GM18519 (cell line): ENCODE data around the gene TTC31.

Source experiments
- ATAC-seq: cut with Tn5 transposase; IDR thresholded peaks from one replicate; pipeline ENCODE4 v1.9.1; 2021; ENCODE audit warnings: mild to moderate bottlenecking, moderate library complexity; ENCODE audit not compliant: unreplicated experiment, low FRiP score

Gene TTC31

DNA sequence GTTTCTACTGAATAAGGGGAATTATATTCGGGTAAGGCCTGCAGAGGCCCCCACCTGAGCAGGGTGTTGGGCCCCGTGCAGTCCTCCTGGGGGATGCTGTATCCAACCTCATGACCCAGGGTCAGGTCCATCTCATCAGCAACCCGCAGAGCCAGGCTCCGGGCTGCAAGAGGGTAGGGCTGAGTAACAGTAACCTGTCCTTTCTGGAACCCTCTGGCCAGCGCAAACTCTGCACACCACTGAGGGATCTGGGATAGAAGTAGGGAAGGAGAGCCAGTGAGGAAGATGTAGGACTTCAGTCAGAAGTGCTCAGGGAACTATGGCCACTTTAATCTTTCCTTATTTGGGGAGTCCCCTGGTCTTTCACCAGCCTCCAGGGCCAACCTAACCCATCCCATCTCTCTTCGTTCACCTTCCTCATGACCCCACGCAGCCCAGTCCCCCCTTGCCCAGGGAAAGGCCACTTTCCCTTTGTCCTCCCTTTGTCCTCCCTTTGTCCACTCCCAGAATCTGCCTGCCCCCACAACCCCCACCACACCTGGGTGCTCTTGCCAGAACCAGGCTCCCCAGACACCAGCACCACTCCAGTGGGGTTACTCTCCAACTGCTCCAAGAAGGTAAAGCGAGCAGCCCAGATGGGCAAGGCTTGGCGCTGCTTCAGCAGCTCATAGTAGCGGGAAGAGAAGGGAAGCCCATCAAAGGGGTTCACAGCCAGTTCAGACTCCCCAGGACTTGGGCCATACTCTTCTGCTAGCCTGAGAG lies 42.3 kb downstream of the TTC31 start:
- ATAC-seq: no peak

DNA sequence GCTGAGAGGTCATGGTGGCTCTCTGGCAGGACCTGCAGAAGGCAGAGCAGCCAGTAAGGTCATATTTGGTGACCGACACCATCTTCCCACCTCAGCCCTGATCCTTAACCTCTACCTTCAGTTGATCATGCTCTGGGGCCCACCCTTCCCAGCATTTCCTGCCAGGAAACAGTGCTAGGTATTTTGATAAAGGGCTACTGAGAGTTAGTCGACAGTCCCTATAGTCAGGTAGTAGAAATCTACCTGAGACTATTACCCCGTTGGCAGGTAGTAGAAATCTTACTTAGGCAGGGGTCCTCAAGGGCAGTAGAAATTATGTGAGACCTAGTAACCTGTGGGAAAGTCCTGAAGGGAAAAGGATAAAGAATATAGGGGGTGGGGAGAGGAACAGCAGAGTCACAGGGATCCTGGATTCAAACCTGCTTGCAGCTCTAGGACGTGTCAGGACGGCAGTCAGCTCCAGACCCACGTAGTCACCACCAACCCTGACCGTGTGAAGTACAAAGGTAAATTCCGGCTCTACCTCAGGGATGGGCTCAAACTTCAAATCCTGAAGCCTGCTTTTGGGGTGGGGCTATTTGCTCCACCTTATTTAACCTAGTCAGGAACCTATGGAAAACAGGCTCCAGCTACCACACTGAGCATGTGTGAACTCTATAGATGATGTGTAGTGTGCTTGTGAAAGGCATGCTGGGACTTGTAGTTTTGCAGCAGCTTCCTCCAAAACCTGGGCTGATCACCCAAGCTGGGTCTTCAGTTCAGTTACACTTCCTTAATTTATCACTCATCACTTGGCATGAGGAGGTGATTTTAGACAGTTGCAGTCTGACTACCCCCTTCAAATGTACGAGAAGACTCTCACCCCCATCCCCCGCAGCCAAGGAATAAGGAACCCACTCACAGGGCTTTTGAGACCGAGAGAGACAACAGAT lies 43.1 kb downstream of the TTC31 start, which contains the start of gene DQX1:
Gene DQX1 (minus strand): TSS at position 515 of the 932 bp plus-strand sequence. CDS start 502 bp downstream, at position 13.
- peak; percentile 32 for ATAC-seq

DNA sequence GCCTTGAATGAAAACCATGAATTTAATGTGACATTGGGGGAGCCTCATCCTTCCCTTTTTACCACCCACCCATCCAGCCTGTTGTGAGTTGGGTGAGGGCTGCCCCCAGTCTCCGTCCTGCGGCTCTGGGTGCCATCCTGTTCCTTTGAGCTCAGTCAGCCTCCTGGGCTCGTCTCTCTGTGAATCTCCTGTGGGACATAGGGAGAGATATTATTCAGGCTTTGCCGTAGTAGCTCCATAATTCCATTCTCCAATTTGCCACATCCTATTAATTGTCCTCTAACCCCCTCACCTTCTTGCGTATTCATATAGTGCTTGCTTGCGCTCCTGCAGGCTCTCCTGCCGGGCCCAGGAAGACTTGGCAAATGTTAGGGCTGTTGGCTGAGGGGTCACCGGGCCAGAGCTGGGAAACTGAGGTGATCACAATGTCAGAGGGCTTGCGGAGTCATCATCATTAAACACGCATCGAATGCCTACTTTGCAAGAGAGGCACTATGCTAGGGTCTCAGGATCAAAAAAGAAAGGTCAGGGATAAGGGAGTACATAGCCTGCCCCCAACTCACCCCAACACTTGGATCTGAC lies 43.9 kb downstream of the TTC31 start:
- no peak for ATAC-seq

DNA sequence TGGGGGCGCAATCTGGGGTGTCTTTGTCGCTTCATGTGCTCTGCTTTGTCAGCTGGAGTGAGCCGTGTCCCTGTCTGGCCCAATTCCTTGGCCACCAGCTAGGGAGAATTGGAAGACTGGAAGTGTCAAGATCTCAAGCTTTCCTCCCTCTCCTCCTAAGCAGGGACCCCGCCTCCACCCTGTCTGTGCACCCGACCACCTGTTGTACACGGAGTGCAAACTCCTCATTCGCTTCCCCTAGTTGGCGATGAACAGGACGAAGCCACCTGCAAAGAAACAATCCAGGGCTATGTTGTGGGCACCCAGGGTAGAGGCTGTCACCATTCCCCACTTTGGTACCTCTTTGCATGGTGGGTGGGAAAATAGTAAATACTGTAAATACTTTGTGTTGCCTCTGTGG lies 44.9 kb downstream of the TTC31 start:
- no peak for ATAC-seq

DNA sequence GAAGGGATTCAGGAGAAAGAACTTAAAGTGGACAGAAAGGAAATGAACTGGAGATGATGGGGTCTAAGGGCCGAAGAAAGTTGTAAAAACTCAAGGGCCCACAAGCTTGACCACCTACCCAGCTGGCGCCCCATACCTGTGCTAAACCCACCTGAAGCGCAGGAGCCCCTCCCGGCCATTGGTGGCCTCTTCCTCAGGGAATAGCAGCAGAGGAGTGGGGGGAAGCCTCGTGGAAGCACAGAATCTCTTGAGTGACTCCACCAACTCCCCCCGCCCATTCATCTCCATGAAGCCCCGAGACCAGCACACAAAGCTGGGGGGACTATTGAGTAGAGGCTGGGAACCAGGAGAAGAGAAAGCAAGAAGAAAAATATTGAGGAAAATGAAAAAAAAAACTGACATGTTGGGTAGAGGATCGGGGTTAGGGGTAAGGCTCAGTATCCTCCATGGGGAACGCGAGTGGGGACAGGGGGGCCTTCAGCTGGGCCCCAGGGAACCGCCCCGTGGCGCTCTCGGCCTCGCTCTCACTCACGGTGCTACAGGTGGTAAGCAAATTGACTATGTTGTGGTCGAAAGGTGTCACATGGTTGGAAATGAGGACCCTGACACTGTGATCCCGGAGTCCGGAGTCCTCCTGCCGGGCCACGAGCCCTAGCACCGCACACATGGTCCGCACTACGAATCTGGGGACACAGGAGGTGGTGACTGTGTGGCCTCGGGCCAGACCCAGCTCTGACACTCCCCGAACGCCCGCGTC lies 45.9 kb downstream of the TTC31 start:
- ATAC-seq: peak; percentile 5

DNA sequence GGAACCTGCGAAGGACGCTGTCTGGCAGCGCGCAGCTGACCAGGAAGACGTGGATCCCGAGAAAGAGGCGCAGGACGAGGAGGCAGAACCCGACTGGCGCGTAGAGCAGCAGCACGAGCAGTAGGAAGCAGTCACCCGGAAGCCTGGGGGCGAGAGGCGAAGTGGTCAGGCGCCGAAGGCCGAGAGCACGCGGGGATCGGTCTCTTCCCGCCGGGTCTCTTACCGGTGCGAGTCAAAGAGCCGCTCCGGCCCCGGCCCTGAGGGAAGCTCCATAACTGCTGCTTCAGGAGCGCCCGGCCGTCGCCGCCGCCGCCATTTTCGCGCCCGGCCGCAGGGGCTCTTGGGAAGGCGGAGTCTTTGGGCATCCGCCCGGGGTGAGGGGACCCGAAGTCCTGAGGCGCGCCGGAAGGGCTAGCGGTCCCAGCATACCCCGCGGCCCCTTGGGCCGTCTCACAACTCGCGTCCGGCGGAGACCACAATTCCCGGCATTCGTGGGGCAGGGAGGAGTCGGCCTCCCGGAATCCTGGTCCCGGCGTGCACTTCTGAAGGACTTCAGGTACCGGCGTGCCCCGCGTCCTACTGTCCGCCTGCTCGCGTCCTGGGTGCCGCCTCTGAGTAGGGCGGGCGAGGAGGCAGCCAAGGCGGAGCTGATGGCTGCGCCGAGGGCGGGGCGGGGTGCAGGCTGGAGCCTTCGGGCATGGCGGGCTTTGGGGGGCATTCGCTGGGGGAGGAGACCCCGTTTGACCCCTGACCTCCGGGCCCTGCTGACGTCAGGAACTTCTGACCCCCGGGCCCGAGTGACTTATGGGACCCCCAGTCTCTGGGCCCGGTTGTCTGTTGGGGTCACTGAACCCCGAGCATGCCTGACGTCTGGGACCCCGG lies 46.7 kb downstream of the TTC31 start, which contains the start of the genes AUP1 and HTRA2:
Gene AUP1 (minus strand): TSS at position 350 of the 882 bp plus-strand sequence. CDS start 77 bp downstream, at position 273.
Gene HTRA2 (plus strand): TSS at position 577 of the 882 bp plus-strand sequence. CDS start 74 bp downstream, at position 651.
- peak; percentile 66 for ATAC-seq

DNA sequence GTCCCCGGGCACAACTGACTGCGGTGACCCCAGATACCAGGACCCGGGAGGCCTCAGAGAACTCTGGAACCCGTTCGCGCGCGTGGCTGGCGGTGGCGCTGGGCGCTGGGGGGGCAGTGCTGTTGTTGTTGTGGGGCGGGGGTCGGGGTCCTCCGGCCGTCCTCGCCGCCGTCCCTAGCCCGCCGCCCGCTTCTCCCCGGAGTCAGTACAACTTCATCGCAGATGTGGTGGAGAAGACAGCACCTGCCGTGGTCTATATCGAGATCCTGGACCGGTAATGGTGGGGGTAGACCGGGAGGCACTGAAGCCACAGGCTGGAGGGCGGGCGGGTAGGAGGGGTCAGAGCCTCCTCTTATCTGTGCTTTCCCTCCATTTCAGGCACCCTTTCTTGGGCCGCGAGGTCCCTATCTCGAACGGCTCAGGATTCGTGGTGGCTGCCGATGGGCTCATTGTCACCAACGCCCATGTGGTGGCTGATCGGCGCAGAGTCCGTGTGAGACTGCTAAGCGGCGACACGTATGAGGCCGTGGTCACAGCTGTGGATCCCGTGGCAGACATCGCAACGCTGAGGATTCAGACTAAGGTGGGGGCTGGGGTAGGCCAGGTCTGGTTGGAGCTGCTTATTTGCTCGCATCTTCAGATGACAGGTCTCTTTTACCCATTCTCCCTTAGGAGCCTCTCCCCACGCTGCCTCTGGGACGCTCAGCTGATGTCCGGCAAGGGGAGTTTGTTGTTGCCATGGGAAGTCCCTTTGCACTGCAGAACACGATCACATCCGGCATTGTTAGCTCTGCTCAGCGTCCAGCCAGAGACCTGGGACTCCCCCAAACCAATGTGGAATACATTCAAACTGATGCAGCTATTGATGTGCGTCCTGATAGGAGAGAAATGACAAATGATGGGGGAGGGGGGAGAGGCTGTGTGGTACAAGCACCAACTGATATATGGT lies 47.6 kb downstream of the TTC31 start:
- ATAC-seq: no peak

DNA sequence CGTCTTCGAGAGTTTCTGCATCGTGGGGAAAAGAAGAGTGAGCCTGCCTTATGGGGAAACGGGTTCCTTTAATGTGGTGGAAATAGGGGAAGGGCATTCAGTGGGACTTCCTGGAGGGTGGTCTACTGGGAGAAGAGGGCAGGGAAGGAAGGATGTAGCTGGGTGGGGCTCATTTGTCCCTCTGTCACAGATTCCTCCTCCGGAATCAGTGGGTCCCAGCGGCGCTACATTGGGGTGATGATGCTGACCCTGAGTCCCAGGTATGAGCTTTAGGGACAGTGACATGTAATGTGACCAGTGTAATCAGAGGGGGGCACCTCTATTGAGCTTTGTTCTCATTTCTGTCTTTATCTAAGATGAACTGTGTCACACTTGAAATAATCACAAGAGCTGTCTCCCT lies 48.8 kb downstream of the TTC31 start:
- no peak for ATAC-seq

DNA sequence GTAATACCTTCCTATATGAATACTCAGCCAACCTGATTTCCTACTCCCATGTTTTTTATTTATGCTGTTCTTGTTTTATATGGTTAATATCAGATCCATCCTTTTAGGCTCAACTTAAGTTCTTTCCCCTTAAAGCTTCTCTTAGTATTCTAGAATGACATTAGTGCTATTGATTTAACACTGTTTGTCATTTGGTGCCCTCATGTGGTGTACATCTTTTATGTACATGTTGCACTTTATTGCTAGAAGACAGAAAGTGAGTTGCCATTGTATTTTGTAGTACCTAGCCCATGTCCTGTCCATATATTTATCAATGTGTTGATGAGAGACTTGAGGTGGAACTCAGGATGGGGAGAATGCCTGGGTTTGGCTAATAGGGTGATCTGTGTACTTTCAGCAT lies 49.3 kb downstream of the TTC31 start:
- no peak for ATAC-seq

DNA sequence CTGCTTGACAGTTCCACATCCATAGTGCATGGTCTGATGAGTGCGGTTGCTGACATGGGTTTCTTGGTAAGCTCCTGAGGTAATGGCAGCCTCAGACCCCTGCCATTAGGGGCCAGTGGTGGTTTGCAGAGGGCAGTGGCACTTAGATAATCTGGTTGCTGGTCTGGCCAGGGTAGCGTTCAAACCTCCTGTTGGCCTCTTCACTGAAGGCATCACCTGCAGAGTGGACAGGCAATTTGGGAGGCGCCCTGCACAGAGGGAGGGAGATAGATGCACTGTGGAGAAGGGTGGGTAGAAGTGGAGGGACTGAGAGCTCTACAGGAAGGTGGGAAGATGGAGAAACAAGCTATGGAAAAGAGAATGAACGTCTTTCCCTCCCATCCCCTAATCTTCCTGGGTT lies 50.6 kb downstream of the TTC31 start:
- ATAC-seq: no peak

DNA sequence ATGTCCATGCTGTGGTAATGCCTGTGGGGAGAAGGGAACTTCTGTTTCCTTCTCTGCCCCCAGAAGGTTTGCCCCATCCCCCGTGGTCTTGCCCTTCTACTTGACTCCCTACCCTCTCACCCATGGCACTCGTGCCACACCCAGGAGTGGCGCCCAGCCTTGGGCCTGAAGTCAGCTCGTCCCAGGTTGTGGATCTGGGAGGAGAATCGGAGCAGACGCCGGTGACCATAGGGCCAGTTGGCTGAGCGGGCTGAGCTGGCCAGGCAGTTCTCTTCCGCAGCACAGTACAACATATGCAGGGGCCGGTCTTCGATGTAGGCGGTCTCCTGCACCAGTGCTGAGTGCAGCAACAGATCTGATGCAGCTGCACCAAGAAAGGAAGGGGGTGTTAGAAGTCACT lies 51.5 kb downstream of the TTC31 start:
- ATAC-seq: no peak

DNA sequence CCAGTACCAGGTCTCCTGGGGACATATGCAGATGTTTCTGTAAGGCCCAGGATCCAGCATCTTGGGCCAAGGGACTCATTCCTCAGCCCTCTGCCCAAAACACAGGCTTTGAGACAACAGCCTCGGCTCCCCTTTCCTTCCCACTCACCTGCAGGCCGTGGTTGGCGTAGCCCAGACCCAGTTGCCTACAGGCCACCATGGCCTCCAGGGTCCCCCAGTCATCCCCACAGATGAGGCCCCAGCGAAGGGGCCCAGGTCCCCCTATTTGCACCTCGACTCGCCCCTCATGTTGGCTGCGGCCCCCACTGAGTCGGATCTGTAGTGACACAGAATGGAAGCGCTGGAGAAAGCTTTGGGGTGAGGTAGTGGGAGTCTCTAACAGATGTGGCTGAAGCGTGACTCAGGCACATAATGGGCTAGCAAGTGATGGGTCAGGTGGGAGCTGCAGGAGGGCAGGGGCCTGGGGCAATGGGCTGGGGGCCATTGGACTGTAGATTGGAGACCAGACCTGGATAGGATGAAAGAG lies 52.6 kb downstream of the TTC31 start:
- no peak for ATAC-seq

DNA sequence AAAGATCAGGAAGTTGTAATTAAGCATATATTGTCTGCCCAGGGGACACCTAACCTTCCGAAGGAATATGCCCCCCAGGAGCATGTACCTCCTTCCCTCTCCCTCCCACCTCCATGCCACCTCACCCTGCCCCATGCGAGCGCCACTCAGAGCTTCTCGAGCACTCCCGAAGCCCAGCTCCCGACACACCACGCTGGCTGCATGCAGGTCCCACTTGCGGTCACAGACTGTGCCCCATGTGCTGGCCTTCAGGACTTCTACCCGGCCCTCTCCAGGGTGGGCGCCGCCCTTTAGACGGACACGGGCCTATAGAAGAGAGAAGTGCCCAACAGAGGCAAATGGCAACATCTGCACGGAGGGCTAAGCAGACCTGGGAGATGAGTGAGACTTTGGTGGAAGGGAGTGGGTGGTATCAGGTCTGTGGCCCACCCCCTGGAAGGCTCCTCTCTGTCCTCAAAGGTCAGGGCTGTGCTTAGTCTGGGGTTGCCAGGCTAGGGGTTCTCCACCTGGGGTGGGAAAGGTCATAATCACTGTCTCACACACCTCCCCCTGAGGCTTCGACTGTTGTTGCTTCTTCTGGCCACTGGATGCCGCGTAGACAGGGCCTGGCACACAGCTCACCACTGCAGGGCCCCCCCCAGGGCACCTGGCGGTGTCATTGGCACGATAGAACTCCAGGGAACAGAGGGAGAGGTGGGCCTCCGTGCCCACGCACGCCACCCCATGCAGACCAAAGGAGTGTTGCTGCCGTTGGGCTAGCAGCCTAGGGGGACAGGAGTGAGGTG lies 53.5 kb downstream of the TTC31 start:
- no peak for ATAC-seq

DNA sequence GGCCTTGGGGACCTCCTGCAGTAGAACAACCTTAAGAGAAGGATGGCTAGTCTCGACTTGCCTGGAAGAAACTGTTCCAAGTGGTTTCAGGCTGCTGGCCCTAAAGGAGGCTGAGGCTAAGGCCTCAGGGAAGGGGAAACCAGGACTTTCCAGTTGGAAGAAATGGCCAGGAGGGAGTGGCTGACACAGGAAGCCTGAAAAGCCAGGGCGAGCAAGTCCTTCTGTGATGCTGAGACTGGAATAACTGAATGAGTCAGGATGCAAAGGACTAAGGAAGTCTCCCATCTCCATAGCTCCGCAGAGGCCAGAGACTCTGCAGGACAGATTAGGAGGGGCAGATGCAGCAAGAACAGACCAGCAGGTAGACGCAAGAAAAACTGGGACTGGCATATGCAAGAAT lies 54.3 kb downstream of the TTC31 start:
- no peak for ATAC-seq

DNA sequence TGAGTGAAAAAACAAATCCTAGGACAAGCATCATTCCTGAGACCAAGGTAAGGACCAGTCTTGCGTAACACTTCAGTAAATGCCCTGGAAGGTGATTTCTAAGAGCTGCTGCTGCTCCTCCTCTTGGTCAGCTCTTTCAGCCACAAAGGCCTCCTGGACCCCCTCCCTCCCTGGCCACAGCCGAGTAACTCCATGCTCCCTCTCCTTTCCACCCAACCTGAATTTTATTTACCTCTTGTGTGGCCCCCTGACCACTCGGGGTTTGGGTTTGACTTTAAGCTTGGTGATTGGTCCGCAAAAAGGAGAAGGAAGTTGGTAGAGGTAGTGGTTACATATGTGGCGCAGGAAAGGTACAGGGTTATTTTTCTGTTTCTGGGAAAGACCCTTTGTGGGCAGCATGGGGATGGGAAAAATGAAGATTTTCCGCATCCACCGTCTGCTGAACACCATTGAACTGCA lies 56.0 kb downstream of the TTC31 start:
- ATAC-seq: no peak

DNA sequence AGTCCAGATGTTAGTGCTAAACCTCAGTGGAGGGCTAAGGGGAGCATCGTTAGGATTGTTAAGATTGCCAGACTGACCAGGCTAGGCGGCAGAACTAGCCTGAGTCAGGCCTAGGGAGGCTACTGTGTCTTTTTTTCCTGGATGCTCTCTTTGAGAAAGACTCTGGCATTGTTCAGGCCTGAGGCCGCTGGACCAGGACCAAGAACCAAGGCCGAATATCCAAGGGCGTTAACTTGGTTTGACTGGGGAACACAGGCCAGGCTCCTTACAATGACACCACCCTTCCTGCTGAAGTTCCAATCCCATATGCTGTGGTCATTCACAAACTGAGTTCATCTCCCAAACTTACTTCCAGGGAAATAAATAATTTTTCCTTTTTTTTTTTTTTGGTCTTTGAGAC lies 57.4 kb downstream of the TTC31 start:
- no peak for ATAC-seq

DNA sequence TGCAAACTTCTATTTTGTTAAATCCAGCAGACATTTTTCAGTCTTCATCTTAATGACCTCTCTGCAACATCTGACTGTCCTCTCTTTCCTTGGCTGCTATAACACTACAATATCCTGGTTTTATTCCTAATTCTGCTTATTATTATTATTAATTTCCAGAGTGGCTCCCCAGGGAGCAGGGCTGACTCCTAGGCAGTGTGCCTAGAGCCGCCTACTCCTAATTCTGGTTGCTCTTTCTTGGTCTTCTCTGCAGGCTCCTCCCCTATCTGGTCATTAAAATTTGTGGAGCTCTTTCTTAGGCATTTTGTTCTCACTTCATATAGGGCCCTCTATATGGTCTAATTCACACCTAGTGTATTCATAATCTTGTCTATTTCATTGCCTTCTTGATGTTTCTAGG lies 60.1 kb downstream of the TTC31 start:
- no peak for ATAC-seq
